SK-N-SH (cell line): ENCODE data around the gene RAC3. TPM values are rescaled to one million over a fixed set of nuclear protein-coding genes. Genes with fewer than 3 reads are reported as not detected.

ENCODE experiments used
- CTCF ChIA-PET: fragments of 300-600, 350-600 bp; formaldehyde crosslinking; extraction: SDS; loops from one replicate; lab custom pipeline; 2021; lab: Yijun Ruan, JAX
- POLR2A ChIA-PET: fragments of 350-600 bp; sonication (Branson Sonifier 250); formaldehyde crosslinking; extraction: SDS; loops from one replicate; lab custom pipeline; 2020; ENCODE audit warnings: antibody characterized with exemption, inconsistent platforms; lab: Yijun Ruan, JAX
- DNase-seq: peaks from one replicate; pipeline ENCODE4 v3.0.0; 2012
- H2AFZ ChIP-seq: fragments of 200-600 bp; sonication (generic); 2 replicates; pipeline ENCODE4 v1.8.1; 2016; ENCODE audit warnings: antibody characterized with exemption, mild to moderate bottlenecking, low read depth
- H3F3A ChIP-seq: fragments of 200-600 bp; sonication (generic); replicated peaks from 2 replicates; pipeline ENCODE3; 2016; ENCODE audit warnings: antibody characterized with exemption, mild to moderate bottlenecking; ENCODE audit not compliant: insufficient read depth
- H3K27ac ChIP-seq, 2 experiments: fragments of 200-500 bp in 1 of 2; fragments of 200-600 bp in 1 of 2; sonication (Bioruptor generic) in 1 of 2; sonication (generic), shearing (Covaris generic) in 1 of 2; 2 replicates each; pipeline versions ENCODE4 v1.5.1 to v1.6.1; 2014 to 2016; ENCODE audit warnings: low read depth in 2 of 2, inconsistent platforms in 1 of 2, low read length in 1 of 2, mild to moderate bottlenecking in 1 of 2, mixed read lengths in 1 of 2
- H3K27me3 ChIP-seq: fragments of 200-600 bp; sonication (generic), shearing (Covaris generic); 2 replicates; pipeline ENCODE4 v1.6.1; 2016; ENCODE audit warnings: mixed run types; ENCODE audit not compliant: insufficient read depth
- H3K36me3 ChIP-seq, 2 experiments: fragments of 200-500 bp in 1 of 2; fragments of 200-600 bp in 1 of 2; sonication (Bioruptor generic) in 1 of 2; sonication (generic) in 1 of 2; replicated peaks in 1 of 2; 2 replicates each; pipeline versions ENCODE3 to v1.5.1; 2014 to 2016; ENCODE audit warnings: low read length in 1 of 2, mild to moderate bottlenecking in 1 of 2; ENCODE audit not compliant: insufficient read depth in 2 of 2, control insufficient read depth in 1 of 2
- H3K4me1 ChIP-seq, 2 experiments: fragments of 200-500 bp in 1 of 2; fragments of 200-600 bp in 1 of 2; sonication (Bioruptor generic) in 1 of 2; sonication (generic), shearing (Covaris generic) in 1 of 2; 2 replicates each; pipeline versions ENCODE4 v1.5.1 to v1.6.1; 2014 to 2016; ENCODE audit warnings: low read depth in 1 of 2, low read length in 1 of 2, mixed run types in 1 of 2; ENCODE audit not compliant: insufficient read depth in 2 of 2, control insufficient read depth in 1 of 2
- H3K4me2 ChIP-seq: fragments of 200-600 bp; sonication (generic), shearing (Covaris generic); 2 replicates; pipeline ENCODE4 v1.6.1; 2017; ENCODE audit warnings: mixed run types
- H3K4me3 ChIP-seq, 2 experiments: fragments of 200-500 bp in 1 of 2; fragments of 200-600 bp in 1 of 2; sonication (Bioruptor generic) in 1 of 2; sonication (generic), shearing (Covaris generic) in 1 of 2; 2 replicates each; pipeline versions ENCODE4 v1.5.1 to v1.8.1; 2014 to 2016; ENCODE audit warnings: low read depth in 2 of 2, inconsistent platforms in 1 of 2, low read length in 1 of 2, mild to moderate bottlenecking in 1 of 2, mixed read lengths in 1 of 2, moderate library complexity in 1 of 2
- H3K79me2 ChIP-seq: fragments of 200-600 bp; sonication (generic); 2 replicates; pipeline ENCODE4 v1.8.1; 2017; ENCODE audit warnings: mild to moderate bottlenecking; ENCODE audit not compliant: insufficient read depth
- H3K9ac ChIP-seq: fragments of 200-600 bp; sonication (generic); 2 replicates; pipeline ENCODE4 v1.6.1; 2017; ENCODE audit warnings: mixed run types
- H3K9me2 ChIP-seq: fragments of 200-600 bp; sonication (generic); 2 replicates; pipeline ENCODE4 v1.6.1; 2017; ENCODE audit warnings: mixed run types
- H3K9me3 ChIP-seq: fragments of 200-600 bp; sonication (generic); 2 replicates; pipeline ENCODE4 v1.6.1; 2017; ENCODE audit warnings: mixed run types, mild to moderate bottlenecking, moderate library complexity
- H4K20me1 ChIP-seq: fragments of 200-600 bp; sonication (generic); 2 replicates; pipeline ENCODE4 v1.6.1; 2017; ENCODE audit warnings: mild to moderate bottlenecking, mixed run types; ENCODE audit not compliant: insufficient read depth
- CHD2 ChIP-seq: fragments of 150-350 bp; IDR thresholded peaks from 2 replicates; pipeline ENCODE4 v1.6.1; 2018; ENCODE audit warnings: low read length; ENCODE audit not compliant: partially characterized antibody
- CTCF ChIP-seq: fragments of 200-600 bp; sonication (generic); IDR thresholded peaks from 2 replicates; pipeline ENCODE4 v1.6.1; 2017; ENCODE audit warnings: antibody characterized with exemption, mild to moderate bottlenecking, moderate library complexity
- ELF1 ChIP-seq: IDR thresholded peaks from 2 replicates; pipeline ENCODE4 v1.4.0; 2012
- EZH2phosphoT487 ChIP-seq: fragments of 200-600 bp; sonication (generic); IDR thresholded peaks from 2 replicates; pipeline ENCODE4 v1.6.1; 2017; ENCODE audit warnings: low read depth, mixed run types, mild to moderate bottlenecking, antibody characterized with exemption, moderate library complexity, borderline replicate concordance
- FOXJ3 ChIP-seq: sonication (generic); formaldehyde crosslinking; IDR thresholded peaks from 2 replicates; pipeline ENCODE4 v1.5.1; 2020; ENCODE audit warnings: mild to moderate bottlenecking, missing genetic modification reagents
- FOXM1 ChIP-seq: IDR thresholded peaks from 2 replicates; pipeline ENCODE4 v1.4.0; 2012; ENCODE audit warnings: low read depth, mild to moderate bottlenecking
- MEF2A ChIP-seq: IDR thresholded peaks from 2 replicates; pipeline ENCODE4 v1.4.0; 2012; ENCODE audit warnings: low read depth, borderline replicate concordance
- MXI1 ChIP-seq: IDR thresholded peaks from 2 replicates; pipeline ENCODE4 v1.6.1; 2012; ENCODE audit warnings: mild to moderate bottlenecking, low read depth, low read length, improper control_type of control experiment
- NFIC ChIP-seq: IDR thresholded peaks from 2 replicates; pipeline ENCODE4 v1.4.0; 2012; ENCODE audit warnings: borderline replicate concordance
- NRF1 ChIP-seq: IDR thresholded peaks from 2 replicates; pipeline ENCODE4 v1.6.1; 2012; ENCODE audit warnings: low read depth, mild to moderate bottlenecking, low read length
- PBX3 ChIP-seq: IDR thresholded peaks from 2 replicates; pipeline ENCODE4; 2012
- RAD21 ChIP-seq: IDR thresholded peaks from 2 replicates; pipeline ENCODE4 v1.6.1; 2012; ENCODE audit warnings: mild to moderate bottlenecking, low read length
- REST ChIP-seq: IDR thresholded peaks from 2 replicates; pipeline ENCODE4 v1.6.1; 2012; ENCODE audit warnings: mild to moderate bottlenecking, low read depth, low read length, moderate library complexity
- RXRA ChIP-seq: IDR thresholded peaks from 2 replicates; pipeline ENCODE4 v1.4.0; 2012; ENCODE audit warnings: low read depth, mild to moderate bottlenecking, borderline replicate concordance
- TCF12 ChIP-seq: IDR thresholded peaks from 2 replicates; pipeline ENCODE4 v1.4.0; 2012
- TEAD4 ChIP-seq: IDR thresholded peaks from 2 replicates; pipeline ENCODE4 v1.4.0; 2012; ENCODE audit warnings: mild to moderate bottlenecking, borderline replicate concordance; ENCODE audit not compliant: insufficient read depth
- USF2 ChIP-seq: fragments of 150-350 bp; IDR thresholded peaks from 2 replicates; pipeline ENCODE4 v1.6.1; 2017; ENCODE audit warnings: antibody characterized with exemption, low read length, low read depth, borderline replicate concordance
- ZBTB33 ChIP-seq: IDR thresholded peaks from 2 replicates; pipeline ENCODE4 v1.4.0; 2012; ENCODE audit warnings: low read depth, borderline replicate concordance
- WGBS: methylation state at CpG from one replicate; pipeline ENCODE4 v1.1.6; 2017; ENCODE audit warnings: low lambda C conversion rate; 5-methylcytosine and 5-hydroxymethylcytosine counted together
- polyA plus RNA-seq, 3 experiments: library from polyadenylated mRNA; depleted of rRNA; stranded (reverse); fragments of >200 nt; gene quantifications; 2 replicates each; pipeline ENCODE4 v1.2.3, GENCODE V29; 2012

RAC3 gene
- polyA plus RNA-seq, 1 of the 3 experiments (the other 2 are of a cell fraction): 83.6 TPM

GRCh38 chr17:82011617-82012187 is 19.8 kb upstream of the RAC3 start:
- TF ChIP-seq RAD21 (no peak), CHD2 (no peak), FOXM1 (no peak), TCF12 (no peak), EZH2phosphoT487 (no peak), ELF1 (no peak), REST (no peak), NFIC (no peak), MXI1 (no peak), NRF1 (no peak), TEAD4 (no peak), ZBTB33 (no peak), FOXJ3 (CRISPR knock-in tag) (no peak), MEF2A (no peak), PBX3 (no peak), USF2 (no peak), RXRA (no peak), CTCF (no peak)
- TF ChIP-seq, all 33 proteins: peak for 0
- Histone ChIP-seq H3K27ac (no peak overlapping the region; a peak in 1 of 4 replicates), H2AFZ (no peak overlapping the region), H3K36me3 (peaks cover 0 to 2% of the 10 kb centered on the region in 2 experiments), H3K27me3 (no peaks in the 10 kb centered on the region), H3K4me3 (no peak overlapping the region), H3F3A (no peaks in the 10 kb centered on the region), H3K4me2 (no peak overlapping the region), H3K79me2 (no peaks in the 10 kb centered on the region; the same call in 1 of the 2 replicates), H3K4me1 (peaks cover 5 to 32% of the 10 kb centered on the region in 2 experiments; a peak in 3 of 4 replicates), H3K9ac (no peak overlapping the region), H3K9me2 (no peaks in the 10 kb centered on the region), H4K20me1 (no peaks in the 10 kb centered on the region), H3K9me3 (no peaks in the 10 kb centered on the region)
- CTCF ChIA-PET: interaction anchor here (1.1 to 35.7 kb wide), 3 partner anchors 10 to 46 kb away, joined by 4 to 1216 read pairs (median 68); partner anchors contain the start of genes CENPX, LRRC45 and NOTUM
- 98% methylated on average over 19 of the region's 19 CpGs for WGBS
- POLR2A ChIA-PET: interaction anchor here (0.5 kb wide), 1 partner anchor 35 kb away, joined by 3 read pairs; no protein-coding TSS in a partner anchor
- DNase-seq: no peak
